HepG2 (cell line): ENCODE measurements around the gene CDRT4. TPM values are rescaled to one million over a fixed set of nuclear protein-coding genes. Genes with fewer than 3 reads are reported as not detected.

Experiments
- ATAC-seq: fragments of 200-7000 bp; cut with Tn5 transposase; 3 replicates; pipeline ENCODE4 v1.9.1; 2020; ENCODE audit warnings: mild to moderate bottlenecking, moderate library complexity
- BruUV-seq: library from RNA; stranded (reverse); fragments of 400-500 nt; replicated peaks from 2 replicates; lab custom pipeline; 2021; lab: Mats Ljungman, UMichigan
- CTCF ChIA-PET: fragments of 300-600 bp; formaldehyde crosslinking; extraction: SDS; loops from one replicate; lab custom pipeline; 2021; ENCODE audit warnings: low total read pairs, inconsistent platforms, low intra/inter-chr PET ratio; lab: Yijun Ruan, JAX
- POLR2A ChIA-PET: fragments of 350-600 bp; sonication (Branson Sonifier 250); formaldehyde crosslinking; loops from one replicate; lab custom pipeline; 2020; ENCODE audit warnings: antibody characterized with exemption, inconsistent platforms; lab: Yijun Ruan, JAX
- DNase-seq: peaks from one replicate; pipeline ENCODE4 v3.0.0-alpha.2; 2015; ENCODE audit warnings: low spot score
- FAIRE-seq: peaks from 3 replicates; lab custom pipeline; 2011; peaks lifted over from hg19 to GRCh38; lab: Jason Lieb, UNC
- H2AFZ ChIP-seq: one replicate; pipeline ENCODE4 v1.6.1; 2011; ENCODE audit warnings: low read length, inconsistent platforms
- H3K27ac ChIP-seq: fragments of 300-600 bp; 3 replicates; pipeline ENCODE4 v1.8.0; 2011; ENCODE audit warnings: mixed run types, mild to moderate bottlenecking, mixed read lengths, low read length, inconsistent platforms; ENCODE audit not compliant: insufficient read depth; ENCODE audit errors: extremely low read length
- H3K27me3 ChIP-seq, 2 experiments: fragments of 200-600 bp in 1 of 2; 2 replicates in 1 of 2; 3 replicates in 1 of 2; pipeline versions ENCODE4 v1.6.0 to v1.8.0; 2011; ENCODE audit warnings: low read length in 2 of 2, mild to moderate bottlenecking in 2 of 2, moderate library complexity in 2 of 2, inconsistent platforms in 1 of 2; ENCODE audit not compliant: insufficient read depth in 2 of 2, control insufficient read depth in 1 of 2
- H3K36me3 ChIP-seq, 2 experiments: fragments of 200-600 bp in 1 of 2; replicated peaks in 1 of 2; 2 replicates in 1 of 2; 3 replicates in 1 of 2; pipeline versions ENCODE4 v1.5.1 to v1.8.0; 2011; ENCODE audit warnings: low read length in 2 of 2, inconsistent platforms in 1 of 2; ENCODE audit not compliant: insufficient read depth in 2 of 2, control insufficient read depth in 1 of 2
- H3K4me1 ChIP-seq: 2 replicates; pipeline ENCODE4 v1.5.1; 2012; ENCODE audit warnings: low read length, inconsistent platforms; ENCODE audit not compliant: insufficient read depth
- H3K4me2 ChIP-seq: 2 replicates; pipeline ENCODE4 v1.6.0; 2011; ENCODE audit warnings: low read depth, low read length, inconsistent platforms
- H3K4me3 ChIP-seq, 3 experiments: fragments of 200-600 bp in 1 of 3; sonication (generic), shearing (Covaris generic) in 1 of 3; replicated peaks in 1 of 3; 2 replicates each; pipeline ENCODE4 v1.5.1; 2011 to 2016; ENCODE audit warnings: low read length in 3 of 3, inconsistent platforms in 2 of 3, low read depth in 2 of 3, mild to moderate bottlenecking in 2 of 3, control low read depth in 1 of 3, mixed read lengths in 1 of 3; ENCODE audit not compliant: insufficient read depth in 1 of 3
- H3K79me2 ChIP-seq: one replicate; pipeline ENCODE4 v1.6.1; 2011; ENCODE audit warnings: low read length, inconsistent platforms; ENCODE audit not compliant: insufficient read depth
- H3K9ac ChIP-seq: 2 replicates; pipeline ENCODE4 v1.6.0; 2011; ENCODE audit warnings: mild to moderate bottlenecking, low read depth, low read length, inconsistent platforms; ENCODE audit not compliant: insufficient read depth
- H3K9me3 ChIP-seq: 2 replicates; pipeline ENCODE4 v1.5.1; 2012; ENCODE audit warnings: mild to moderate bottlenecking, low read length
- H4K20me1 ChIP-seq: 2 replicates; pipeline ENCODE4 v1.6.0; 2011; ENCODE audit warnings: inconsistent platforms, mild to moderate bottlenecking, low read length, moderate library complexity; ENCODE audit not compliant: insufficient read depth
- REL ChIP-seq: sonication (generic); formaldehyde crosslinking; conservative IDR thresholded peaks from 2 replicates; pipeline ENCODE4 v1.8.0; 2022; ENCODE audit warnings: mild to moderate bottlenecking, missing genetic modification reagents, moderate library complexity
- SNAPC2 ChIP-seq: sonication (generic); formaldehyde crosslinking; IDR thresholded peaks from 2 replicates; pipeline ENCODE4 v1.8.1; 2022; ENCODE audit warnings: mild to moderate bottlenecking, missing genetic modification reagents
- SOX13 ChIP-seq, 3 experiments: fragments of 450-650 bp in 1 of 3; sonication (generic) in 1 of 3; formaldehyde crosslinking in 1 of 3; IDR thresholded peaks in 2 of 3; conservative IDR thresholded peaks in 1 of 3; 2 replicates each; pipeline versions ENCODE4 v1.5.0 to v1.6.1; 2016 to 2020; ENCODE audit warnings: antibody characterized with exemption in 1 of 3, mild to moderate bottlenecking in 1 of 3, missing compliant biosample characterization in 1 of 3, missing genetic modification reagents in 1 of 3, moderate library complexity in 1 of 3
- SPEN ChIP-seq: sonication (generic); formaldehyde crosslinking; IDR thresholded peaks from 2 replicates; pipeline ENCODE4 v1.5.1; 2020; ENCODE audit warnings: low read depth, mild to moderate bottlenecking, missing genetic modification reagents
- TFDP2 ChIP-seq: sonication (generic); formaldehyde crosslinking; IDR thresholded peaks from 2 replicates; pipeline ENCODE4 v1.4.0; 2020; ENCODE audit warnings: missing genetic modification reagents
- TP53 ChIP-seq: sonication (generic); formaldehyde crosslinking; conservative IDR thresholded peaks from 2 replicates; pipeline ENCODE4 v1.4.0; 2020; ENCODE audit warnings: missing genetic modification reagents
- ZNF557 ChIP-seq: sonication (generic); formaldehyde crosslinking; IDR thresholded peaks from 2 replicates; pipeline ENCODE4 v1.4.0; 2020; ENCODE audit warnings: missing genetic modification reagents
- ZSCAN5A ChIP-seq: sonication (generic); formaldehyde crosslinking; IDR thresholded peaks from 2 replicates; pipeline ENCODE4 v1.8.0; 2022; ENCODE audit warnings: mild to moderate bottlenecking, missing genetic modification reagents, borderline replicate concordance
- WGBS: methylation state at CpG from one replicate; pipeline ENCODE4 v1.1.6; 2017; ENCODE audit warnings: low lambda C conversion rate; 5-methylcytosine and 5-hydroxymethylcytosine counted together
- in situ Hi-C: cut with HindIII; loops from 2 replicates; pipeline ENCODE4 v1.10.0; 2017; ENCODE audit warnings: low pct_unique_long_range_greater_than_20kb; ENCODE audit not compliant: extremely low pct_ligation_motif_present
- intact Hi-C: fragments of 100-400 bp; cut with micrococcal nuclease; formaldehyde crosslinking; loops from one replicate; pipeline ENCODE4 v1.10.0; 2022; ENCODE audit not compliant: unreplicated experiment
- polyA plus RNA-seq, 8 experiments: library from polyadenylated mRNA; depleted of rRNA in 3 of 8; stranded (reverse) in 7 of 8; unstranded in 1 of 8; fragments of >200 nt; fragmentation: Illumina TruSeq in 4 of 8; extraction: Trizol in 4 of 8; gene quantifications; 2 replicates each; pipeline versions ENCODE4 v1.2.1 to v1.2.3, GENCODE V29; 2011 to 2016; ENCODE audit warnings: low read depth in 4 of 8, missing spikeins in 1 of 8, mixed read lengths in 1 of 8; ENCODE audit not compliant: insufficient read depth in 1 of 8
- total RNA-seq, 5 experiments: library from RNA; depleted of rRNA; stranded (reverse); fragments of >200 nt; fragmentation: Illumina TruSeq; extraction: Trizol; gene quantifications; 2 replicates each; pipeline ENCODE4 v1.2.3, GENCODE V29; 2016; ENCODE audit warnings: low read depth in 1 of 5

Gene CDRT4
- total and polyA plus RNA-seq, 2 of the 13 experiments (the other 11 are each of a cell fraction or from before 2014, with no cell fraction given), result 5.8 to 12.1 TPM

GRCh38 chr17:15508466-15508865, 41.0 kb upstream of the CDRT4 start:
- H4K20me1 ChIP-seq, result peaks cover 2% of the 10 kb centered on the region; the same call in 1 of the 2 replicates
- intact Hi-C loops (no loop called here), in situ Hi-C loops (no loop called here)
- ChIA-PET CTCF (no interaction called here), POLR2A (no interaction called here)
- no peak overlapping the region for H3K4me3 ChIP-seq
- DNase-seq, result no peak
- ATAC-seq, result no peak
- peaks cover 9 to 41% of the 10 kb centered on the region in 2 experiments for H3K36me3 ChIP-seq
- no peak overlapping the region for H2AFZ ChIP-seq
- no peak overlapping the region for H3K27ac ChIP-seq
- BruUV-seq, result no TSS peak
- no peak overlapping the region for H3K9ac ChIP-seq
- no peak for FAIRE-seq
- WGBS, result 89% methylated on average over 7 of the region's 7 CpGs
- no peaks in the 10 kb centered on the region for H3K27me3 ChIP-seq
- H3K9me3 ChIP-seq, result no peaks in the 10 kb centered on the region
- TF ChIP-seq SNAPC2 (CRISPR knock-in tag) (no peak), SOX13 (IDR thresholded peaks at IDR 0.05) (no peak), SOX13 (CRISPR knock-in tag; conservative IDR thresholded peaks at IDR 0.05 in 1 of 2, IDR thresholded peaks at IDR 0.05 in 1 of 2) (no peak), TFDP2 (CRISPR knock-in tag) (no peak), ZSCAN5A (CRISPR knock-in tag) (no peak), SPEN (no peak), TP53 (CRISPR knock-in tag) (no peak), ZNF557 (CRISPR knock-in tag) (no peak), REL (CRISPR knock-in tag) (no peak)
- H3K4me2 ChIP-seq, result no peak overlapping the region
- no peaks in the 10 kb centered on the region for H3K79me2 ChIP-seq
- no peaks in the 10 kb centered on the region for H3K4me1 ChIP-seq
